Astrocyte (in vitro differentiated cells and primary cell): Measurements from ENCODE around the gene TUBB4B.

Source experiments
- CTCF ChIP-seq: IDR thresholded peaks from 2 replicates; pipeline ENCODE4 v1.5.1; 2011; ENCODE audit warnings: low read depth, mild to moderate bottlenecking, inconsistent platforms, low read length, moderate library complexity; ENCODE audit not compliant: insufficient read depth
- EZH2 ChIP-seq: IDR thresholded peaks from 2 replicates; pipeline ENCODE4 v1.6.1; 2012; ENCODE audit warnings: mild to moderate bottlenecking, low read length, inconsistent platforms; ENCODE audit not compliant: insufficient read depth

- TF ChIP-seq CTCF (no peak), EZH2 (no peak)
Measured at GRCh38 chr9:137276473-137277328, 35.6 kb downstream of the TUBB4B start.
